Left lung (tissue), 10 donors: ENCODE results near the gene OPN1SW. TPM values are rescaled to one million over a fixed set of nuclear protein-coding genes. Genes with fewer than 3 reads are reported as not detected.

Source experiments
- ATAC-seq: fragments of 200-7000 bp; cut with Tn5 transposase; one replicate; pipeline ENCODE4 v1.9.1; 2020; ENCODE audit warnings: moderate library complexity
- DNase-seq, 4 donors: peaks; one replicate each; pipeline ENCODE4 v3.0.0-alpha.2; 2013 to 2020
- H3K27ac ChIP-seq, 2 donors: fragments of 200-600 bp; sonication (generic) in 1 of 2; one replicate each; pipeline versions ENCODE4 v1.5.0 to v1.8.0; 2020 to 2021
- H3K27me3 ChIP-seq, 2 donors: fragments of 200-600 bp; sonication (generic) in 1 of 2; one replicate each; pipeline versions ENCODE4 v1.5.0 to v1.8.0; 2020 to 2021
- H3K36me3 ChIP-seq, 2 donors: fragments of 200-600 bp; sonication (generic) in 1 of 2; one replicate each; pipeline versions ENCODE4 v1.5.0 to v1.8.0; 2020 to 2021
- H3K4me1 ChIP-seq, 2 donors: fragments of 200-600 bp; one replicate each; pipeline ENCODE4 v1.8.0; 2021
- H3K4me3 ChIP-seq, 2 donors: fragments of 200-600 bp; sonication (generic) in 1 of 2; one replicate each; pipeline versions ENCODE4 v1.5.0 to v1.8.0; 2020 to 2021; ENCODE audit warnings: mild to moderate bottlenecking in 1 of 2
- H3K9me3 ChIP-seq, 2 donors: fragments of 200-600 bp; sonication (generic) in 1 of 2; one replicate each; pipeline versions ENCODE4 v1.5.0 to v1.8.0; 2020 to 2021
- intact Hi-C, 2 donors: fragments of 100-400 bp; cut with DNase I; formaldehyde crosslinking; loops; one replicate each; pipeline versions ENCODE4 v1.11.2 to v1.14.2; 2022
- polyA plus RNA-seq, 6 donors: library from polyadenylated mRNA; unstranded; fragments of 120-200 nt; gene quantifications; one replicate each; pipeline ENCODE4 v1.2.1, GENCODE V29; 2013; ENCODE audit not compliant: insufficient read length in 6 of 6
- total RNA-seq, 2 donors: library from RNA; stranded (reverse); fragmentation: NEBNext Ultra II Directional; extraction: Animal tissue kit (Norgen Biotek cat#: 25700); gene quantifications; one replicate each; pipeline ENCODE4 v1.2.1, GENCODE V29; 2021
- TF ChIP-seq, protein P1 (sequence below), 2 donors: fragments of 200-600 bp; sonication (generic) in 1 of 2; IDR thresholded peaks; one replicate each; pipeline versions ENCODE4 v1.5.0 to v1.8.0; 2021; ENCODE audit warnings: antibody characterized with exemption in 2 of 2
- donor health status: DM: no; HTN: yes; CAD: no.
- donor health status: DM: no; HTN: no; CAD: no.

OPN1SW gene
- total and polyA plus RNA-seq, 8 donors, result 1.2 to 2.3 (median 1.7) TPM; not detected in 2

DNA sequence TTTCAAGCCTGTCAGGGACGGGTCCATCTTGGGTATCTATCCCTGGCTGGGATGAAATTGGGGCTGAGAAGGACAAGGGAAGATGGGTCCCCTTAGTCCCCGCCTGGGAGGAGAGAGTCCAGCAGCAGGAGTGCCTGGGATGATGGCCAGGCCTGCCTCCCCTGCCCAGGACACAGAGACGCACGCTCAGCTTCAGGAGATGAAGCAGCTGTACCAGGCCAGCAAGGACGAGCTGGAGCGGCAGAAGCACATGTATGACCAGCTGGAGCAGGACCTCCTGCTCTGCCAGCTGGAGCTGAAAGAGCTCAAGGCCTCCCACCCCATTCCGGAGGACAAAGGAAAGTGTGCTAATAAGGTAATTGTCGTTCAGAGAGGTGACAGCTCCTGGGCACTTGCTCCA is 31.6 kb upstream of the OPN1SW start:
- DNase-seq, result no peak
- Histone ChIP-seq H3K27ac (no peak overlapping the region), H3K27me3 (no peaks in the 10 kb centered on the region), H3K36me3 (no peaks in the 10 kb centered on the region), H3K4me3 (no peak overlapping the region), H3K4me1 (no peaks in the 10 kb centered on the region), H3K9me3 (no peaks in the 10 kb centered on the region)
- no peak for ATAC-seq
- TF ChIP-seq, protein P1, sequence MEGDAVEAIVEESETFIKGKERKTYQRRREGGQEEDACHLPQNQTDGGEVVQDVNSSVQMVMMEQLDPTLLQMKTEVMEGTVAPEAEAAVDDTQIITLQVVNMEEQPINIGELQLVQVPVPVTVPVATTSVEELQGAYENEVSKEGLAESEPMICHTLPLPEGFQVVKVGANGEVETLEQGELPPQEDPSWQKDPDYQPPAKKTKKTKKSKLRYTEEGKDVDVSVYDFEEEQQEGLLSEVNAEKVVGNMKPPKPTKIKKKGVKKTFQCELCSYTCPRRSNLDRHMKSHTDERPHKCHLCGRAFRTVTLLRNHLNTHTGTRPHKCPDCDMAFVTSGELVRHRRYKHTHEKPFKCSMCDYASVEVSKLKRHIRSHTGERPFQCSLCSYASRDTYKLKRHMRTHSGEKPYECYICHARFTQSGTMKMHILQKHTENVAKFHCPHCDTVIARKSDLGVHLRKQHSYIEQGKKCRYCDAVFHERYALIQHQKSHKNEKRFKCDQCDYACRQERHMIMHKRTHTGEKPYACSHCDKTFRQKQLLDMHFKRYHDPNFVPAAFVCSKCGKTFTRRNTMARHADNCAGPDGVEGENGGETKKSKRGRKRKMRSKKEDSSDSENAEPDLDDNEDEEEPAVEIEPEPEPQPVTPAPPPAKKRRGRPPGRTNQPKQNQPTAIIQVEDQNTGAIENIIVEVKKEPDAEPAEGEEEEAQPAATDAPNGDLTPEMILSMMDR (IDR thresholded peaks at IDR 0.05), result no peak
- intact Hi-C loops, result no loop called here

DNA sequence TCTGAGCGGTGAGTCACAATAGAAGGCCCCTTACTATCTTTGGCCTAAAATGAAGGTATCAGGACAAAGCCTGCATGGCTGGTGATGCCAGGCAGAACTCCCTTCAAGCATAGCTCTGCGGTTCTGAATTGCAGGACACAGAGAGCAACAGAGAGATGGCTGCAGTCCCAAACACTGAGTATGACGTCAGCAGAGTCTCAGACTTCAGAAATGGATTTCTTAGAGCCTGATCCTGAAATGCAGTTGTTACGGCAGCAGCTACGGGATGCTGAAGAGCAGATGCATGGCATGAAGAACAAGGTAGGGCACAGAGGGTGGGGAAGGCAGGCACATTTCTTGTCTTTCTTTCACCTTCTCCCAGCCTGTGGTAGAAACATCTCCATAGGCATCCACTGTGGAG is 29.6 kb upstream of the OPN1SW start:
- DNase-seq (no peak), ATAC-seq (no peak)
- Histone ChIP-seq H3K27me3 (no peaks in the 10 kb centered on the region), H3K4me1 (no peaks in the 10 kb centered on the region), H3K27ac (no peak overlapping the region), H3K4me3 (no peak overlapping the region), H3K36me3 (no peaks in the 10 kb centered on the region), H3K9me3 (no peaks in the 10 kb centered on the region)
- intact Hi-C loops, result no loop called here
- TF ChIP-seq, protein P1 (IDR thresholded peaks at IDR 0.05), result no peak

DNA sequence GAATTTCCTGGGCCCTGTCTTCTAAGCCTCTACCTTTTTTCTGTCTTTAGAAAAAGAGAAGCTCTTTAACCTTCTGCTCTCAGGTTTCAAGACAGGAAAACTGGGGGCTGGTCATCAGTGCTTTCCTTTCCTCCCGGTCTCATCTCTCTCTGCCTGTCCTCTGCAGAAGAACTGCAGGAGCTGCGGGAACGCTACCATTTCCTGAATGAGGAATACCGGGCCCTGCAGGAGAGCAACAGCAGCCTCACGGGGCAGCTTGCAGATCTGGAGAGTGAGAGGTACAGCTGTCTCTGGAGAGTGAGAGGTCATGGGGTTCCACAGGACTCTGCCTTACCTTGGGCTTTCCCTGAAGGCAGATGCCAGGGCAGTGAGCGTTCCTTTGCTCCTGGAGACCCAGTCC is 28.9 kb upstream of the OPN1SW start:
- Histone ChIP-seq H3K9me3 (no peaks in the 10 kb centered on the region), H3K27ac (no peak overlapping the region), H3K27me3 (no peaks in the 10 kb centered on the region), H3K4me1 (no peaks in the 10 kb centered on the region), H3K4me3 (no peak overlapping the region), H3K36me3 (no peaks in the 10 kb centered on the region)
- ATAC-seq, result no peak
- no peak for DNase-seq
- intact Hi-C loops, result no loop called here
- TF ChIP-seq, protein P1 (IDR thresholded peaks at IDR 0.05), result no peak

DNA sequence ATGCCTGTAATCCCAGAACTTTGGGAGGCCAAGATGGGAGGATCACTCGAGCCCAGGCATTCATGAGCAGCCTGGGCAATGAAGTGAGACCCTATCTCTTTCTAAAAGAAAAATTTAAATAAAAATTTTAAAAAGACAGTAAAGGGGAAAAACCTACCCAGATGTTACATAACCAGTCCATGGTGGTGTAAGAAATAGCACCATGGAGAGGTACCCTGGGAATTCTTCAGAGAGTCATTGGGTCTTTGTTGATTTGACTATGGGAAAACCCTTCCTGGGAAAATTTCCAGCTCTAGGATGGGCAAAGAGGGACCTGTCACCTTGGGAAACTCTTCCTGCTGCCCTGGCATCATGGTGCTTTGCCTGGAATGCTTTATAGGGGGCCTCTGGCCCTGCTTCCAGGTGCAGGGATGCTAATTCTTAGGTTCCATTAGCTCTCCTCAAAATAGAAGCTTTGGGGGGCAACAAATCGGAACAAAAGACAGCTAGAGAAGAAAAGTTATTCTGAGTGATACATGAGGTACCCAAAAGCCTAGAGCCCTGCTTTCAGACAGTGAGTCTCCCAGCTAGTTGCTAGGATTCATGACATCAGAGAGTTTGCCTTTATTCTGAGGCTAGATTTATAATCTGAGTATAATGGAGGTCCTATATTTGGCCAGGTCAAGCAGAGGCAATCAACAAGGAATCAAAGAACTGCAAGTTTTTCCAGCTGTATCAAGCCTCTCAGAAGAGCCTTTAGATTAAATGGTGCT is 26.2 kb upstream of the OPN1SW start:
- TF ChIP-seq, protein P1 (IDR thresholded peaks at IDR 0.05), result no peak
- Histone ChIP-seq H3K9me3 (no peaks in the 10 kb centered on the region), H3K27ac (no peak overlapping the region), H3K27me3 (no peaks in the 10 kb centered on the region), H3K4me3 (no peak overlapping the region), H3K36me3 (no peaks in the 10 kb centered on the region), H3K4me1 (no peaks in the 10 kb centered on the region)
- intact Hi-C loops, result no loop called here
- DNase-seq (no peak), ATAC-seq (no peak)

DNA sequence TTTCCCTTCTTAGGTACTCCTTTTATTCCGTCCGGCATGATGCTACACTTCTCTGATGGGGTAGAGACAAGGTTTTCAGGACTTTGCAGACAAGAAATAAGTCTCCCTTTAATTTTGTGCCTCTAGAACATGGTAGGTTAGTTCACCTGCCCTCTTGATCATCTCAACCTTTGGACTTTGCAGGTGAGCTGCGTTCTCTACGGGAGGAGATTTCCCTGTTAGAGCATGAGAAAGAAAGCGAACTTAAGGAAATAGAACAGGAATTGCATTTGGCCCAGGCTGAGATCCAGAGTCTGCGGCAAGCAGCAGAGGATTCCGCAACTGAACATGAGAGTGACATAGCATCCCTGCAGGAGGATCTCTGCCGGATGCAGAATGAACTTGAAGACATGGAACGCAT is 25.4 kb upstream of the OPN1SW start:
- no peak for ATAC-seq
- no peak overlapping the region for H3K4me3 ChIP-seq
- no peak for DNase-seq
- no peaks in the 10 kb centered on the region for H3K27me3 ChIP-seq
- intact Hi-C loops, result no loop called here
- H3K36me3 ChIP-seq, result no peaks in the 10 kb centered on the region
- H3K4me1 ChIP-seq, result no peaks in the 10 kb centered on the region
- TF ChIP-seq, protein P1 (IDR thresholded peaks at IDR 0.05), result no peak
- H3K27ac ChIP-seq, result no peak overlapping the region
- no peaks in the 10 kb centered on the region for H3K9me3 ChIP-seq
